ENCODE results near the gene RNF214. TPM values are rescaled to one million over a fixed set of nuclear protein-coding genes. Genes with fewer than 3 reads are reported as not detected.
"Not testable (repeated sequence)": the region's sequence is repeated elsewhere in the genome, so short reads cannot be mapped to it uniquely, and the experiment has no call there.

RNF214 gene
- total RNA-seq, 1 donor from 2014 or later, result 17.3 TPM

GRCh38 chr11:117208710-117209109, 23.8 kb upstream of the RNF214 start:
- intact Hi-C loops (cut with DNase I), result loop anchor here (5.0 kb wide), 1 partner anchor 76 kb away; no protein-coding TSS in a partner anchor
- not testable (repeated sequence) for DNase-seq (ENCODE audit: missing footprints); ATAC-seq

- not testable (repeated sequence) for DNase-seq (ENCODE audit: missing footprints); ATAC-seq
- intact Hi-C loops (cut with DNase I), result loop anchor here (5.0 kb wide), 1 partner anchor 77 kb away; no protein-coding TSS in a partner anchor
Measured at GRCh38 chr11:117209351-117210125, 22.9 kb upstream of the RNF214 start.

GRCh38 chr11:117210620-117211019, 21.9 kb upstream of the RNF214 start:
- DNase-seq (ENCODE audit: missing footprints) (no peak), ATAC-seq (no peak)
- intact Hi-C loops (cut with DNase I), result no loop called here

GRCh38 chr11:117212697-117213355, 19.6 kb upstream of the RNF214 start:
- no peak for ATAC-seq
- DNase-seq (ENCODE audit: missing footprints), result no peak
- intact Hi-C loops (cut with DNase I), result no loop called here

- intact Hi-C loops (cut with DNase I), result no loop called here
- ATAC-seq (no peak), DNase-seq (ENCODE audit: missing footprints) (no peak)
Measured at GRCh38 chr11:117214404-117215110, 17.9 kb upstream of the RNF214 start.

- ATAC-seq, result no peak
- no peak for DNase-seq (ENCODE audit: missing footprints)
- intact Hi-C loops (cut with DNase I), result loop anchor here (2.0 kb wide), 1 partner anchor 19 kb away; the partner anchor contains the start of gene TAGLN
Measured at GRCh38 chr11:117217141-117218084, 15.1 kb upstream of the RNF214 start.

GRCh38 chr11:117218133-117218915, 14.1 kb upstream of the RNF214 start:
- intact Hi-C loops (cut with DNase I), result loop anchor here (2.0 kb wide), 1 partner anchor 20 kb away; the partner anchor contains the start of gene TAGLN
- peak; percentile 21 for ATAC-seq
- DNase-seq (ENCODE audit: missing footprints), result no peak

GRCh38 chr11:117219001-117219400, 13.5 kb upstream of the RNF214 start:
- DNase-seq (ENCODE audit: missing footprints) (no peak), ATAC-seq (no peak)
- intact Hi-C loops (cut with DNase I), result loop anchor here (2.0 kb wide), 1 partner anchor 20 kb away; the partner anchor contains the start of gene TAGLN

- intact Hi-C loops (cut with DNase I), result loop anchor here (2.0 kb wide), 1 partner anchor 21 kb away; the partner anchor contains the start of gene TAGLN
Measured at GRCh38 chr11:117219455-117219854, 13.0 kb upstream of the RNF214 start.

GRCh38 chr11:117219995-117220394, 12.5 kb upstream of the RNF214 start:
- no peak for ATAC-seq
- intact Hi-C loops (cut with DNase I), result loop anchor here (2.0 kb wide), 2 partner anchors 21 to 41 kb away; partner anchors contain the start of genes SIDT2 and TAGLN
- DNase-seq (ENCODE audit: missing footprints), result no peak

More at GRCh38 chr11:117219455-117219854, 13.0 kb upstream of the RNF214 start:
- no peak for DNase-seq (ENCODE audit: missing footprints)
- no peak for ATAC-seq

GRCh38 chr11:117220568-117220967, 11.9 kb upstream of the RNF214 start:
- DNase-seq (ENCODE audit: missing footprints), result peak; percentile 90
- intact Hi-C loops (cut with DNase I), result loop anchor here (2.0 kb wide), 1 partner anchor 42 kb away; the partner anchor contains the start of gene SIDT2
- peak; percentile 79 for ATAC-seq

GRCh38 chr11:117220999-117221774, 11.3 kb upstream of the RNF214 start:
- ATAC-seq (peak; percentile 49), DNase-seq (ENCODE audit: missing footprints) (no peak)
- intact Hi-C loops (cut with DNase I), result loop anchor here (1.0 to 2.0 kb wide), 2 partner anchors 42 to 77 kb away; partner anchors contain the start of genes PAFAH1B2 and SIDT2

GRCh38 chr11:117221775-117222517, 10.5 kb upstream of the RNF214 start:
- intact Hi-C loops (cut with DNase I), result loop anchor here (1.0 to 2.0 kb wide), 2 partner anchors 43 to 78 kb away; partner anchors contain the start of genes PAFAH1B2 and SIDT2
- peak; percentile 74 for ATAC-seq
- peak; percentile 82 for DNase-seq (ENCODE audit: missing footprints)

- ATAC-seq, result no peak
- intact Hi-C loops (cut with DNase I), result no loop called here
Measured at GRCh38 chr11:117222991-117223740, 9.3 kb upstream of the RNF214 start.

More at GRCh38 chr11:117222991-117223740, 9.3 kb upstream of the RNF214 start:
- DNase-seq (ENCODE audit: missing footprints), result no peak

Measured in Right ventricle myocardium inferior (tissue), 1 donor.